ENCODE measurements around the gene ABO.
"Not testable (repeated sequence)": the region's sequence is repeated elsewhere in the genome, so short reads cannot be mapped to it uniquely, and the experiment has no call there.

Gene ABO

GRCh38 chr9:133238272-133238850 is 36.6 kb downstream of the ABO start:
- DNase-seq (ENCODE audit: insufficient read length, low spot score) (peak; percentile 50), FAIRE-seq (no peak)
- TF ChIP-seq SPI1 (IDR thresholded peaks at IDR 0.05; ENCODE audit: low read depth, low read length) (no peak), POLR2A (IDR thresholded peaks at IDR 0.05; ENCODE audit: low read depth, low read length) (no peak), TAF1 (IDR thresholded peaks at IDR 0.05; ENCODE audit: low read depth, low read length) (no peak), POU2F2 (IDR thresholded peaks at IDR 0.05; ENCODE audit: low read depth, low read length) (no peak), POLR2AphosphoS5 (IDR thresholded peaks at IDR 0.05; ENCODE audit: low read depth, low read length) (no peak)

- no peak for TF ChIP-seq PAX5 (IDR thresholded peaks at IDR 0.05; ENCODE audit: insufficient read depth, low read length, severe bottlenecking)
- no peak for TF ChIP-seq POU2F2 (IDR thresholded peaks at IDR 0.05; ENCODE audit: low read depth, low read length)
- no peak for TF ChIP-seq POLR2A (IDR thresholded peaks at IDR 0.05; ENCODE audit: low read depth, low read length)
- TF ChIP-seq SPI1 (IDR thresholded peaks at IDR 0.05; ENCODE audit: low read depth, low read length): no peak
- TF ChIP-seq TAF1 (IDR thresholded peaks at IDR 0.05; ENCODE audit: low read depth, low read length): no peak
- TF ChIP-seq POLR2AphosphoS5 (IDR thresholded peaks at IDR 0.05; ENCODE audit: low read depth, low read length): no peak
- DNase-seq (ENCODE audit: insufficient read length, low spot score): no peak
- FAIRE-seq: no peak
Measured at GRCh38 chr9:133237035-133237731, 37.8 kb downstream of the ABO start.

GRCh38 chr9:133236291-133237034 is 38.5 kb downstream of the ABO start:
- DNase-seq (ENCODE audit: insufficient read length, low spot score); FAIRE-seq: not testable (repeated sequence)

GRCh38 chr9:133235549-133236222 is 39.3 kb downstream of the ABO start:
- no peak for TF ChIP-seq POLR2A (IDR thresholded peaks at IDR 0.05; ENCODE audit: low read depth, low read length)
- no peak for TF ChIP-seq POLR2AphosphoS5 (IDR thresholded peaks at IDR 0.05; ENCODE audit: low read depth, low read length)
- no peak for TF ChIP-seq SPI1 (IDR thresholded peaks at IDR 0.05; ENCODE audit: low read depth, low read length)
- no peak for TF ChIP-seq POU2F2 (IDR thresholded peaks at IDR 0.05; ENCODE audit: low read depth, low read length)
- TF ChIP-seq PAX5 (IDR thresholded peaks at IDR 0.05; ENCODE audit: insufficient read depth, low read length, severe bottlenecking): no peak
- TF ChIP-seq TAF1 (IDR thresholded peaks at IDR 0.05; ENCODE audit: low read depth, low read length): no peak
- DNase-seq (ENCODE audit: insufficient read length, low spot score) (no peak), FAIRE-seq (no peak)

- no peak for DNase-seq (ENCODE audit: insufficient read length, low spot score)
- TF ChIP-seq SPI1 (IDR thresholded peaks at IDR 0.05; ENCODE audit: low read depth, low read length) (no peak), POU2F2 (IDR thresholded peaks at IDR 0.05; ENCODE audit: low read depth, low read length) (no peak), PAX5 (IDR thresholded peaks at IDR 0.05; ENCODE audit: insufficient read depth, low read length, severe bottlenecking) (no peak), POLR2AphosphoS5 (IDR thresholded peaks at IDR 0.05; ENCODE audit: low read depth, low read length) (no peak), TAF1 (IDR thresholded peaks at IDR 0.05; ENCODE audit: low read depth, low read length) (no peak), POLR2A (IDR thresholded peaks at IDR 0.05; ENCODE audit: low read depth, low read length) (no peak)
- FAIRE-seq: no peak
Measured at GRCh38 chr9:133234577-133235322, 40.3 kb downstream of the ABO start.

- no peak for TF ChIP-seq TAF1 (IDR thresholded peaks at IDR 0.05; ENCODE audit: low read depth, low read length)
- TF ChIP-seq POU2F2 (IDR thresholded peaks at IDR 0.05; ENCODE audit: low read depth, low read length): no peak
- no peak for TF ChIP-seq SPI1 (IDR thresholded peaks at IDR 0.05; ENCODE audit: low read depth, low read length)
- no peak for TF ChIP-seq POLR2AphosphoS5 (IDR thresholded peaks at IDR 0.05; ENCODE audit: low read depth, low read length)
- no peak for TF ChIP-seq POLR2A (IDR thresholded peaks at IDR 0.05; ENCODE audit: low read depth, low read length)
- TF ChIP-seq PAX5 (IDR thresholded peaks at IDR 0.05; ENCODE audit: insufficient read depth, low read length, severe bottlenecking): no peak
- DNase-seq (ENCODE audit: insufficient read length, low spot score) (no peak), FAIRE-seq (no peak)
Measured at GRCh38 chr9:133233681-133234432, 41.1 kb downstream of the ABO start.

- not testable (repeated sequence) for DNase-seq (ENCODE audit: insufficient read length, low spot score); FAIRE-seq
Measured at GRCh38 chr9:133231934-133232568, 43.0 kb downstream of the ABO start.

- not testable (repeated sequence) for FAIRE-seq; DNase-seq (ENCODE audit: insufficient read length, low spot score)
Measured at GRCh38 chr9:133230514-133230913, 44.5 kb downstream of the ABO start.

- TF ChIP-seq POU2F2 (IDR thresholded peaks at IDR 0.05; ENCODE audit: low read depth, low read length) (no peak), SPI1 (IDR thresholded peaks at IDR 0.05; ENCODE audit: low read depth, low read length) (no peak), TAF1 (IDR thresholded peaks at IDR 0.05; ENCODE audit: low read depth, low read length) (no peak), POLR2AphosphoS5 (IDR thresholded peaks at IDR 0.05; ENCODE audit: low read depth, low read length) (no peak), PAX5 (IDR thresholded peaks at IDR 0.05; ENCODE audit: insufficient read depth, low read length, severe bottlenecking) (no peak), POLR2A (IDR thresholded peaks at IDR 0.05; ENCODE audit: low read depth, low read length) (no peak)
- FAIRE-seq: peak; percentile 47
- DNase-seq (ENCODE audit: insufficient read length, low spot score): no peak
Measured at GRCh38 chr9:133230093-133230492, 44.9 kb downstream of the ABO start.

- not testable (repeated sequence) for DNase-seq (ENCODE audit: insufficient read length, low spot score); FAIRE-seq
Measured at GRCh38 chr9:133228474-133229193, 46.4 kb downstream of the ABO start.

GRCh38 chr9:133227996-133228395 is 47.0 kb downstream of the ABO start:
- not testable (repeated sequence) for FAIRE-seq; DNase-seq (ENCODE audit: insufficient read length, low spot score)
